Activated T-cell treated with anti-CD3 and anti-CD28 coated beads for 24 hours (primary cell): ENCODE data around the gene PPP1R15B.

Experiments
- DNase-seq: peaks from one replicate; pipeline ENCODE4 v3.0.0-alpha.2; 2020; ENCODE audit warnings: low read depth

Gene PPP1R15B

GRCh38 chr1:204411451-204412204 lies at the start of gene PPP1R15B:
PPP1R15B (minus strand) TSS chr1:204411817; CDS start chr1:204411411, 406 bp downstream.
- peak; percentile 97 for DNase-seq

DNA sequence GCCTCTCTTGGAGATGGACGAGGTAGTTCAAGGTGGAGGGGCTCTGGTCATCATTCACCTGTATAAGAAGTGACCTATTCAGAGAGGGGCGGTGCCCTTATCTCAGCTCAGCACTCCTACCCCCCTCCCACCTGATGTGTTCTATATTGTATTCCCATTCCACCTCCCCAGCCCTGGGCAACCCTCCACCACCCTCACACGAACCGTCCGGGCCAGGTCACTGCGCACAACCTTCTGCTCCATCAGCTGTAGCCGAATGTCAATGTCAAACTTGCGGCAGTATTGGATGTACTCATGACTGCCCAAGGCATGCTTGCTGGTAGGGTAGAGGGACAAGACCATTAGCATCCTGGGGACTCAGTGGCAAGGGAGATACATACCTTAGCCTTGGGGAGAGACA lies 48.7 kb upstream of the PPP1R15B start:
- no peak for DNase-seq

- no peak for DNase-seq
Observed at GRCh38 chr1:204459706-204460105, 48.1 kb upstream of the PPP1R15B start.

DNA sequence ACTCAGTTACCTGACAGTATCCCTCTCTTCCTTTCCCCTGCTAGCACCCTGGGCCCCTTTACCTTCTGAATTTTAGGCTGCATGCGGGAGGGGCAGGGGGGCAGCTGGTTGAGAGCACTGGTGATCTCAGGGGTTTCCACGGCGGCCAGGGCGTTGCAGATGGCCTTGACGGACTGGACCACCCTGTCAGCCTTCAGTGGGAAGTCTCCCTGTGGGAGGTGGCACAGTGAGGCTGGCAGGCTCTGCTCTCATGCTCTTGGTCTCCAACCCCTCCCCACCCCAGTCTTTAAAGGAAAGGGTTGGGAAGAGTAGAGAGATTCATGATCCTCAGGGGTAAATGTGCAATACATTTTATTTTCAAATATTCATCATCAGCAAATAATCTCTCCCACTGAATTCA lies 46.0 kb upstream of the PPP1R15B start:
- no peak for DNase-seq

DNA sequence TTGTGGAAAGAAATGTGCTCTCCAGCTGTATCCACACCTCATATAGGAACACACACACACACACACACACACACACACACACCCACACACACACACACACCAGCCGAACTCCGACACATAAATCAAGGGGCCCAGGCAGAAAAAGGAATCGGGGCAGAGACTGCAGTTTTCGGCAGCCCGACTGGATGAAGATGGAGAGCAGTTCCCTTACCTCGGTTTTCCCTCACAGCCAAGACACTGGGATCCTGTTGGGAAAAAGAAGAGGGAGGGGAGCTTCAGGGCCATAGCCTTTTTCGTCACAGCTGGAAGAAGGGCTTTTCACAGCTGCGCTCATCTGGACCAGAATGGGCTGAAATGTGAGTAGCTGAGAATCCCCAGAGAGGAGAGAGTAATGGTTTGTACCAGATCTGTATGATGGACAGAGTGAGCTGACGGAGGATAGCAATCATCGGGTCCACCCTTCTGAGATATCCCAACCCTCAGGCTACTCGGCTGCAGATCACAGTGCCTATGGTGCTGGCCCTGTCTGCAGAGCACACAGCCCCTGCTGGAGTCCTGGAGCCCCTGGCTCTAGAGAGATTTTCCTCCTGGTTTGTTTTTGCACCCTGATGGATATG lies 45.3 kb upstream of the PPP1R15B start:
- no peak for DNase-seq

- no peak for DNase-seq
Observed at GRCh38 chr1:204455831-204456145, 44.2 kb upstream of the PPP1R15B start.

DNA sequence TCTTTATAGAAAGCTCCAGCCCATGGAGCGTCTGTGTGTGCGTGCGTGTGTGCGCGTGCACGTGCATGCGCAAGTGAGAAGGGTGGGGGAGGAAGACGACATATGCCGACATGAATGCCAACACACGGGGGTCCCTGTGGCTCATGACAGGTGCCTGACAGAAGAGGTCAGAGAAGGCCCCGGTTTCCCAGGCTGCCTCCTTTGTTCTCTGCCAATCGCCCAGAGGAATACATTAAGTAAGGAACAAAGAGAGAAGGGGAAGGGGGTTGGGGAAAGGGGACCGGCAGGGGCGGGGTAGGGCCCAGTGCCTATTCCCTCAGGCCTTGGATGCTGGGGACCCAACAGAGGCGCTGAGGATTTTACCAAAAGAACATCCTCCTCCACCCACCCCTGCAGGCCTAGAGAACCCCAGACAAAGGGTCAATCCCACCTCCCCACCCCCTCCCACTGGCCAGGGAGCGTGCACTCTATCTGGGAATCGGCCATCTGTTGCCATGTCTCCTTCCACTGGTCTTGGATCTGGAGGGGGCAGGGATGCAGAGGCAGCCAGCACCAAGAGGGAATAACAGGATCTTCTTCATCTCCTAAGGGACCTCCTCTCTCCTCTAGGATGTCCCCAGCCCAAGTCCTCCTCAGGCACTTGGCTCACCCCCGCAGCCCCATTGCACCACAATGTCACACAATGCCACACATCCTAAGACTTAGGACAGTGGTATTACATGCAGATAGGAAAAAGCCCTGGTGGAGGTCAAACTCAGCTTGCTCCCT lies 43.6 kb upstream of the PPP1R15B start:
- DNase-seq = no peak

DNA sequence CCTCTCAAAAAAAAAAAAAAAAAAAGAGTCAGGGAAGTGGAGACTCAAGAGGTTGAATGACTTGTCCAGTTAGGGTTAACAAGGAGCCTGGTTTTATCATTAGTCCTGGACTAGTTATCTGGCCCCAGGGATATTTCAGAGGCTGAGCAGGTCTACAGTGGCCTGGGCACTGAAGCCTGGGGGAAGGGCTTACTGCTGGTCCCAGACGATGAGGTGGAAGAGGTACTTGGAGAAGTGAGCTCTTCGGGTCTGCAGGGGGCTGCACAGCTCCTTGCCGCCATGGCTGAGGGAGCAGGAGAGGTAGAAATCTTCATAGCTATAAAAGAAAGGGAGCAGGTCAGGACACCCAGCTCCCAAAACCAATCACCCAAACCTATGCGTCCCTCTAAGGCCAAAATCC lies 42.9 kb upstream of the PPP1R15B start:
- no peak for DNase-seq

DNA sequence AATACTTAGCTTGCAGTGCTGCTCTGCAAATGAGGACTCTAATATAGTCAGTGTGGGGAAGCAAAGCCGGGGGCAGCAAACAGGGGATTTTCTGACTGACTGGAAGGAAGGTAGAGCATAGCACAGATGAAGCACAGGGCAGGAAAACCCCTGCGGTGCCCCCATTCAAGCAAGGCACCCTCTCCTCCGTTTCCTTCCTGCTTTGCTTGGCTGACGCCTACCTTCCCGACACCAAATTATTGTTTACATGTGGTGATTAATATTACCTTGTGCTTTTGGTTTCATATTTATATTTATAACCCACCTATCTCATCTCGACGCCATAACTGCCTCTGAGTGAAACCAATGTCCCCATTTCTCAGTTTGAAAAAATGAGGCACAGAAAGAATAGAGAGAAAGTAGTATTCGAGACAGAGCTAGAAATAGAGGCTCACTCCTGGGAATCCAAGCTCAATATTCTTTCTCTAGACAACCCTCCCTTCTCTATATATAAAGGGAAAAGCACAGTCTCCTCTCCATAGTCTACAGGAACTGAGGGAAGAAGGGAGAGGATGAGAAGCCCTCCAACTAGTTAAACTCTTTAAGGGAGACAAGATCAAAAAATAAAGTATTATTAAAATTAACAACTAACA lies 41.6 kb upstream of the PPP1R15B start:
- peak; percentile 55 for DNase-seq

- no peak for DNase-seq
Observed at GRCh38 chr1:204451352-204452124, 39.9 kb upstream of the PPP1R15B start.

DNA sequence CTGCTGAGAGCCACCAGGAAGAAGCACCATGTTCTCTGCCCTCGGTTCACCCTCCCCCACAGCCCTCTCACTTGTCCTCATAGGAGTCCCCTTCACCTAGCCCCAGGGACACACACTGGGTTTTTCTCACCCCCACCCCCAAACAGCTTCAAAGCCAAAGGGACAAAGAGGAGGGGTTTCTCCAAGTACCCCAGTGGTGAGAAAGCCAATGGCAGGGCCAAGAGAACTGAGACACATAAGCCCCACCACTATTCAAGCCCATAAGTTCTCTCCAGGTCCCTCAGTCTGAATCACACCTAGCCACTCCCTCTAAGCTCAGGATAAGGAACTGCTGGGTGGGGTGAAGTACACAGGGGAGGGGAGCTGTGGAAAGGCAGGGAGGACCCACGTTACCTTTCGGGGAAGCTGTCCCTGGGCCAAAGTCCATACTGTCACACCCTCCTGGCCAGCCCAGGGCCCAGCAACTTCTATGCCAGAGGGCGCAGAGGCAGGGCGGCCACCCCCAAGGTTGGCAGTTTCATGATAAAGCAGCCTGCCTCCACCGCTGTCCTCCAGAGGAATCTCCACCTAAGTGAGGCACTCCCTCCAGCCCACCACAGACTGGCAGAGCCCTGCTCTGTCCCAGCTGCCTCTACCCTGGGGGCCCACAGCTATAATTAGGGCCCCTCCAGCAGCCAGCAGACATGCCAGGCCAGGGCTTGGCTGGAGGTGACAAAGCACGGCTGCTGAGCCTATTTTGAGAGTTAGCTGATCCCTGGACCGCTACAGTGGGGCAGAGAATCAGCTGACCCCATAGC lies 39.0 kb upstream of the PPP1R15B start:
- DNase-seq = no peak

DNA sequence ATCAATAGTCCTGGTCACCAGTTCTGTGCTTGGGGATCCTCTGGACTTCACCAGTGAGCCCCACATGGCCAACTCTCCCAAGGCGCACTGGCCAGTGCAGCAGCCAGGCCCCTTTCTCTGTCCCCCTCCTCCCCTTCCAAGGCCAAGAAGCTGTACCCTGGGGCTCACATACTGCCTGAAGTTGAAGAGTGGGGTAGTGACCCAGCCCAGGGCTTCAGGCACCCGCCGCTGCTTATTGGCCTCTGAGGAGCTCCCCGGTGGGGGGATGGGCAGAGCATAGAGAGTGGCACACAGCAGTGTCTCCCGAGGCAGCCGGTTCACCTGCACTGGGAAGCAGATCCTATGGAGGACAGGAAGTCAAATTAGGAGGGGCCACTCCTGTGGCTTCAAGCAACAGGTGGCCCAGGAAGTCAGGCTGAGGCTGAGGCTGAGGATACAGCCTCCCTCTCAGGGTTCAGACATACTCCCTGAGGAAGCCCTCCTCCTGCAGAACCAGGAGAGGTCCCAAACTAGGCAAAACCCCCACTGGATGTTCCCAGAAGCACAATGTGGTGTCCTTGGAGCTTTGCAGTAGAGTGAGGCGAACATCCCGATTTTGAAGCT lies 38.2 kb upstream of the PPP1R15B start:
- DNase-seq = no peak

GRCh38 chr1:204448991-204449677 lies 37.5 kb upstream of the PPP1R15B start:
- no peak for DNase-seq

- DNase-seq = no peak
Observed at GRCh38 chr1:204448344-204448964, 36.8 kb upstream of the PPP1R15B start.

DNA sequence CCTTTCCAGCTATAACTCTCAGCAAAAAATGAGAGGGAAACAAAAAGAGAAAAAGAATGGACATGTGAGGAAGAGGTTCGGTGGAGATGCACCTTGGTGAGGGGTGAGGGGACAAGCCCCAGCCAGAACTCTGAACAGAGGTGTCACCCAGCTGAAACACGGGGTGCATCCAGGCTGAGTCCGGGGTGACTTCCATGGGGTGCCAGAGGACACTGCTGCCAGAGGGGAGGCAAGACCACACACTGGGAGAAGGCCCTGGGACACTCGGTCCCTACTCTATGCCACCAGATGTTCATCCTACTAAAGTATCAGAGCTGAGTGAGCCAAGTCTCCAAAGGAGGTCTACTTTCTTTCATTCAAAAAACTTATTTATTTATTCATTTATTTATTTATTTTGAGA lies 36.1 kb upstream of the PPP1R15B start:
- DNase-seq = no peak

DNA sequence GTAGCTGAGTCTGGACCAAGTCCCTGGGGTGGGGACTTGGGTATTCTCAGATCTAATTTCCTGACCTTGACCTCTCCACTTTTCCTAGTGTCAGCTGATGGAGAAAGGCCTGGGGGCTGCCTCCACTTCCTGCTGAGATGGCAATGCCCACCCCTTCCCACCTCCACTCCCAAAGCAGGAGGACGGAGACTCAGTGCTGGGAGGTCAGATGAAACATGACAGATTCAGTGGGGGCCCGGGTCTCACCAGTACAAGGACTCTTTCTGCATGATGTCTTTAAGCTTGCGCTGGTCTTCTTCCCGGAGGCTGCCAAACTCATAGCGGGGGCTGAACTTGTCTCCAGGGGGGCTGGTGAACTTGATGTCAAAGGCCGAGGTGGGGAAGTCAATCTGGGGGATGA lies 35.6 kb upstream of the PPP1R15B start:
- no peak for DNase-seq

DNA sequence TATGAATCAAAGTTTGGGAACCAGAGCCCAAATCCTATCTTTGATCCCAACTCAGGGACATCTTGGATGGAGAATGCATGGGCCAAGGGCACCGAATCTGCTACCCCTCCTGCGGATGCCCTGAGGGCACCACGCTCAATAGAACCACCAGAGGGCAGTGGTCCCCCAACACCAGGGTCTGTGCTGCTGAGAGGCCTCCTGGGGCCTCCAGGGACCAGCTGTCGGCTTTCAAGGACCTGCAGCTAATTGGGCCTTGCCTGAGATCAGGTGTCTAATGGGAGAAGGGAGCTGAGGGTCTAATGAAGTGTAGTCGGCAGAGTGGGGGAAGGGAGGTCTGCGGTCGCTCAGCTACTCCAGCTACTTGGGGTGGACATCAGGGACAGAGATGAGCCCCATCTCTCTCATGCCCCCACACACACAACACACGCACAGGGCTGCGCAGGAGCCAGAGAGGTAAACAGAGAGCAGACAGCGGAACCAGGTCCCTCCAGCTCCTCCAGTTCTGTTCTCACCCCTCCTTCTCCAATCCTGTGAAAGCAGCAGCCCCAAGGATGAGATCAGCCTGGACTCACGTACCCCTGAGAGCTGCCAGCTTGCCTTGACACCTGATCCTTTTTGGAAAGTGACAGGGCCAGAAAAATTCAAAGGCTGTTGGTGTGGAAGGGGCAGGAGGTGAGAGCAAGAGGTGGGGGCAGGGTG lies 34.9 kb upstream of the PPP1R15B start:
- DNase-seq = peak; percentile 70

DNA sequence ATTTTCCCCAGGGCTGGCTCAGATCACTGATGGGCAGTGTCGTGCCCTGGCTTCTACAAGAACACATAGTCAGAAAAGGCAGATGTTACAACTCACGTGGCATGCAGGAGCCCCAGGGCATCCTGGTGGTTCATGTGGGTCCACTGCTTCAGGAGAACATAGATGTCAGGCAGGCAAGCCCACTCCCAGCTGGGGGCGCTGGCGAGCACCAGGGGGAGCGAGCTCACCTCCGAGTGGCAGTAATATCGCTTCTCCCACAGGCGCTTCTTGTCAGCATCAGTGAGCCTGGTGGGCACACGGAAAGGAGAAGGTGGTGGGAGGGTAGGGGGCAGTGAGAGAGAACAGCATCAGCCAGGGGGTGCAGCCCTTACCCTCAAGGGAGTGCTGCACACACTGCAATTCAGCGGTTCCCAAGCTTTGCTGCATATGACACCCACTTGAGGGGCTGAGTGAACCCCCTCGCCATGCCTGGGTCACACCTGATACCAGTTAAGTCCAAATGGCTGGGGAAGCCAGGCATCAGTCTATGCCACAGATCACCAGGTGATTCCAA lies 34.3 kb upstream of the PPP1R15B start:
- DNase-seq = peak; percentile 20
